NT2/D1 (cell line): ENCODE data around the gene KLK15.

Source experiments
- DNase-seq: peaks from one replicate; pipeline ENCODE4 v3.0.0-alpha.2; 2011; ENCODE audit warnings: low read depth, low spot score
- H3K27me3 ChIP-seq: 2 replicates; pipeline ENCODE4 v1.6.0; 2011; ENCODE audit warnings: mild to moderate bottlenecking; ENCODE audit not compliant: insufficient read length, insufficient read depth
- H3K36me3 ChIP-seq: 2 replicates; pipeline ENCODE4 v1.6.1; 2011; ENCODE audit warnings: mild to moderate bottlenecking, low read length, mixed read lengths; ENCODE audit not compliant: insufficient read depth, insufficient read length
- H3K4me1 ChIP-seq: 2 replicates; pipeline ENCODE4 v1.5.1; 2011; ENCODE audit not compliant: insufficient read depth, insufficient read length
- H3K4me3 ChIP-seq: 2 replicates; pipeline ENCODE4 v1.5.1; 2011; ENCODE audit warnings: low read depth; ENCODE audit not compliant: insufficient read length
- H3K9ac ChIP-seq: 2 replicates; pipeline ENCODE4 v1.6.0; 2011; ENCODE audit warnings: low read depth; ENCODE audit not compliant: insufficient read length
- H3K9me3 ChIP-seq: 2 replicates; pipeline ENCODE4 v1.5.1; 2011; ENCODE audit warnings: mild to moderate bottlenecking, low read length; ENCODE audit not compliant: insufficient read depth
- SUZ12 ChIP-seq: IDR thresholded peaks from 2 replicates; pipeline ENCODE4 v1.6.1; 2011; ENCODE audit not compliant: insufficient read length, insufficient read depth; ENCODE audit errors: extremely low read depth
- YY1 ChIP-seq: IDR thresholded peaks from 2 replicates; pipeline ENCODE4 v1.6.1; 2011; ENCODE audit not compliant: insufficient read length, insufficient read depth
- ZNF274 ChIP-seq: IDR thresholded peaks from 2 replicates; pipeline ENCODE4 v1.6.1; 2011; ENCODE audit warnings: mild to moderate bottlenecking, low read depth, low read length

The KLK15 gene

GRCh38 chr19:50858886-50859285, 25.5 kb upstream of the KLK15 start:
- H3K9ac ChIP-seq: no peak overlapping the region
- no peak for DNase-seq
- H3K4me3 ChIP-seq: no peak overlapping the region
- TF ChIP-seq ZNF274 (no peak), SUZ12 (no peak), YY1 (no peak)
- no peaks in the 10 kb centered on the region for H3K36me3 ChIP-seq
- peaks cover 9% of the 10 kb centered on the region for H3K27me3 ChIP-seq
- H3K9me3 ChIP-seq: peaks cover 7% of the 10 kb centered on the region; the same call in 1 of the 2 replicates
- no peaks in the 10 kb centered on the region for H3K4me1 ChIP-seq

GRCh38 chr19:50857366-50857765, 24.0 kb upstream of the KLK15 start:
- Histone ChIP-seq H3K36me3 (no peaks in the 10 kb centered on the region), H3K27me3 (peaks cover 12% of the 10 kb centered on the region), H3K4me3 (no peak overlapping the region), H3K9me3 (peaks cover 7% of the 10 kb centered on the region; the same call in 1 of the 2 replicates), H3K4me1 (no peaks in the 10 kb centered on the region), H3K9ac (no peak overlapping the region)
- no peak for DNase-seq
- no peak for TF ChIP-seq YY1
- TF ChIP-seq ZNF274: no peak
- TF ChIP-seq SUZ12: no peak

- Histone ChIP-seq H3K36me3 (no peaks in the 10 kb centered on the region), H3K4me3 (no peak within 1 kb of the TSS), H3K9me3 (no peaks in the 10 kb centered on the region), H3K4me1 (no peaks in the 10 kb centered on the region), H3K9ac (no peak within 1 kb of the TSS), H3K27me3 (peaks cover 23% of the 10 kb centered on the region)
- DNase-seq: no peak
- TF ChIP-seq ZNF274: no peak
Measured at GRCh38 chr19:50854636-50855410, 21.4 kb upstream of the KLK15 start, which contains the start of gene KLK3. Gene KLK3 (plus strand): TSS chr19:50854915. CDS start chr19:50854956, 41 bp downstream.

- no peak overlapping the region for H3K9ac ChIP-seq
- no peak for DNase-seq
Measured at GRCh38 chr19:50851620-50852019, 18.2 kb upstream of the KLK15 start.

GRCh38 chr19:50850738-50851137, 17.4 kb upstream of the KLK15 start:
- no peak for DNase-seq
- TF ChIP-seq SUZ12 (no peak), ZNF274 (no peak), YY1 (no peak)
- H3K4me3 ChIP-seq: no peak overlapping the region
- H3K27me3 ChIP-seq: peaks cover 18% of the 10 kb centered on the region
- no peak overlapping the region for H3K9ac ChIP-seq
- no peaks in the 10 kb centered on the region for H3K9me3 ChIP-seq
- no peaks in the 10 kb centered on the region for H3K36me3 ChIP-seq
- H3K4me1 ChIP-seq: no peaks in the 10 kb centered on the region

More at GRCh38 chr19:50851620-50852019, 18.2 kb upstream of the KLK15 start:
- Histone ChIP-seq H3K36me3 (no peaks in the 10 kb centered on the region), H3K9me3 (no peaks in the 10 kb centered on the region), H3K27me3 (peaks cover 23% of the 10 kb centered on the region), H3K4me3 (no peak overlapping the region), H3K4me1 (no peaks in the 10 kb centered on the region)
- TF ChIP-seq YY1 (no peak), SUZ12 (no peak), ZNF274 (no peak)

GRCh38 chr19:50844296-50844935, 11.0 kb upstream of the KLK15 start:
- Histone ChIP-seq H3K27me3 (peaks cover 60% of the 10 kb centered on the region), H3K9me3 (no peaks in the 10 kb centered on the region), H3K36me3 (no peaks in the 10 kb centered on the region), H3K4me3 (no peak overlapping the region), H3K9ac (no peak overlapping the region), H3K4me1 (no peaks in the 10 kb centered on the region)
- DNase-seq: no peak
- TF ChIP-seq YY1: no peak
- TF ChIP-seq ZNF274: no peak
- no peak for TF ChIP-seq SUZ12

GRCh38 chr19:50843701-50844221, 10.4 kb upstream of the KLK15 start:
- no peaks in the 10 kb centered on the region for H3K4me1 ChIP-seq
- no peaks in the 10 kb centered on the region for H3K9me3 ChIP-seq
- no peak overlapping the region for H3K4me3 ChIP-seq
- TF ChIP-seq YY1 (no peak), SUZ12 (no peak), ZNF274 (no peak)
- DNase-seq: no peak
- no peak overlapping the region for H3K9ac ChIP-seq
- no peaks in the 10 kb centered on the region for H3K36me3 ChIP-seq
- peaks cover 63% of the 10 kb centered on the region for H3K27me3 ChIP-seq
